Measurements from ENCODE around the gene MMS22L. TPM values are rescaled to one million over a fixed set of nuclear protein-coding genes. Genes with fewer than 3 reads are reported as not detected.

Gene MMS22L
- total and polyA plus RNA-seq, 2 of the 4 experiments (the other 2 are of a cell fraction): 6.1 to 18.6 TPM

DNA sequence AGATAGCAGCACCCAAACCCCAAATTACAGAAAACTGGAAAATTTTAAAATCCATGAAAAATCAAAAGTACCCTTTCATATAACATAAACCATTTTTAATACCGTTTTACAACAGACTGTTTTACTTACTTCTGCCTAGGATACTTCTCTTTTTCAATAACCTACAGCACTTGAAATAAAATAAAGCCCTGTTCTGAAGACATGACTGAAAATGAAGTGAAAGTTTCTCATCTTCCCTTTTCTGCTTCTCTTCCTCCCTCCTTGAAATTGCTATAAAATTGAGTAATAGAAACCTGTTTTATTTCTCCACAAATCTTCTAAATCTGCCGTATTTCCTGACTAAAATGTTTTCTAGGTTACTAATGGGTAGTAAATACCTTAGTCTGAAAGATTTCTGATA lies 20.3 kb downstream of the MMS22L start:
- no peak for ATAC-seq (ENCODE audit: low read depth)
- in situ Hi-C loops (cut with MboI; ENCODE audit: low sequenced_read_pairs) (no loop called here), intact Hi-C loops (cut with micrococcal nuclease) (no loop called here), dilution Hi-C loops (cut with HindIII; ENCODE audit: low sequenced_read_pairs, unreplicated experiment) (no loop called here)
- no peaks in the 10 kb centered on the region for H3K9me3 ChIP-seq (ENCODE audit: control insufficient read depth, insufficient read depth, low read length)
- no TSS peak for BruUV-seq (replicated peaks)
- CTCF ChIA-PET: no interaction called here
- no peak overlapping the region for H2BK5ac ChIP-seq (ENCODE audit: low read depth, low read length, poor library complexity, severe bottlenecking)
- no peak overlapping the region for H3K14ac ChIP-seq (replicated peaks; ENCODE audit: low read depth, low read length)
- no peak overlapping the region for H3K4me2 ChIP-seq (ENCODE audit: low read depth, low read length)
- DNase-seq: no peak
- H4K8ac ChIP-seq (ENCODE audit: low read depth in 2 of 2, low read length in 2 of 2): no peak overlapping the region
- no peak overlapping the region for H3K27ac ChIP-seq (ENCODE audit: insufficient read depth, low read length)
- no peak overlapping the region for H3K4me3 ChIP-seq (ENCODE audit: insufficient read depth, low read depth, low read length)
- H3K9me1 ChIP-seq (ENCODE audit: insufficient read depth, low read length): no peaks in the 10 kb centered on the region
- H3K9ac ChIP-seq (ENCODE audit: low read depth, low read length): no peak overlapping the region
- H2AK5ac ChIP-seq (ENCODE audit: low read depth, low read length): no peak overlapping the region
- no peaks in the 10 kb centered on the region for H3K4me1 ChIP-seq (ENCODE audit: control insufficient read depth, insufficient read depth, low read length)
- POLR2A ChIA-PET (ENCODE audit: unreplicated experiment): no interaction called here
- H2BK120ac ChIP-seq (ENCODE audit: low read depth, low read length): no peak overlapping the region
- no peak overlapping the region for H3K56ac ChIP-seq (ENCODE audit: extremely low read depth, insufficient read depth, low read length)
- no peak overlapping the region for H3K4ac ChIP-seq (ENCODE audit: low read depth, low read length)
- H2AFZ ChIP-seq (replicated peaks; ENCODE audit: low read length, poor library complexity): no peak overlapping the region
- TF ChIP-seq, protein P1, sequence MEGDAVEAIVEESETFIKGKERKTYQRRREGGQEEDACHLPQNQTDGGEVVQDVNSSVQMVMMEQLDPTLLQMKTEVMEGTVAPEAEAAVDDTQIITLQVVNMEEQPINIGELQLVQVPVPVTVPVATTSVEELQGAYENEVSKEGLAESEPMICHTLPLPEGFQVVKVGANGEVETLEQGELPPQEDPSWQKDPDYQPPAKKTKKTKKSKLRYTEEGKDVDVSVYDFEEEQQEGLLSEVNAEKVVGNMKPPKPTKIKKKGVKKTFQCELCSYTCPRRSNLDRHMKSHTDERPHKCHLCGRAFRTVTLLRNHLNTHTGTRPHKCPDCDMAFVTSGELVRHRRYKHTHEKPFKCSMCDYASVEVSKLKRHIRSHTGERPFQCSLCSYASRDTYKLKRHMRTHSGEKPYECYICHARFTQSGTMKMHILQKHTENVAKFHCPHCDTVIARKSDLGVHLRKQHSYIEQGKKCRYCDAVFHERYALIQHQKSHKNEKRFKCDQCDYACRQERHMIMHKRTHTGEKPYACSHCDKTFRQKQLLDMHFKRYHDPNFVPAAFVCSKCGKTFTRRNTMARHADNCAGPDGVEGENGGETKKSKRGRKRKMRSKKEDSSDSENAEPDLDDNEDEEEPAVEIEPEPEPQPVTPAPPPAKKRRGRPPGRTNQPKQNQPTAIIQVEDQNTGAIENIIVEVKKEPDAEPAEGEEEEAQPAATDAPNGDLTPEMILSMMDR (conservative IDR thresholded peaks at IDR 0.05; ENCODE audit: low read depth, low read length): no peak
- TF ChIP-seq, protein P2, sequence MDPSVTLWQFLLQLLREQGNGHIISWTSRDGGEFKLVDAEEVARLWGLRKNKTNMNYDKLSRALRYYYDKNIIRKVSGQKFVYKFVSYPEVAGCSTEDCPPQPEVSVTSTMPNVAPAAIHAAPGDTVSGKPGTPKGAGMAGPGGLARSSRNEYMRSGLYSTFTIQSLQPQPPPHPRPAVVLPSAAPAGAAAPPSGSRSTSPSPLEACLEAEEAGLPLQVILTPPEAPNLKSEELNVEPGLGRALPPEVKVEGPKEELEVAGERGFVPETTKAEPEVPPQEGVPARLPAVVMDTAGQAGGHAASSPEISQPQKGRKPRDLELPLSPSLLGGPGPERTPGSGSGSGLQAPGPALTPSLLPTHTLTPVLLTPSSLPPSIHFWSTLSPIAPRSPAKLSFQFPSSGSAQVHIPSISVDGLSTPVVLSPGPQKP (IDR thresholded peaks at IDR 0.05; ENCODE audit: borderline replicate concordance, low read depth, low read length): no peak
- no peak for TF ChIP-seq FOS (IDR thresholded peaks at IDR 0.05; ENCODE audit: low read depth, low read length)
- TF ChIP-seq RFX5 (IDR thresholded peaks at IDR 0.05; ENCODE audit: low read depth, low read length): no peak
- TF ChIP-seq CEBPB (IDR thresholded peaks at IDR 0.05; ENCODE audit: low read depth, low read length): no peak
- no peak for TF ChIP-seq MAFK (IDR thresholded peaks at IDR 0.05; ENCODE audit: low read depth, low read length)
- TF ChIP-seq CHD1 (IDR thresholded peaks at IDR 0.05; ENCODE audit: low read depth, low read length): no peak
- TF ChIP-seq, protein P3, sequence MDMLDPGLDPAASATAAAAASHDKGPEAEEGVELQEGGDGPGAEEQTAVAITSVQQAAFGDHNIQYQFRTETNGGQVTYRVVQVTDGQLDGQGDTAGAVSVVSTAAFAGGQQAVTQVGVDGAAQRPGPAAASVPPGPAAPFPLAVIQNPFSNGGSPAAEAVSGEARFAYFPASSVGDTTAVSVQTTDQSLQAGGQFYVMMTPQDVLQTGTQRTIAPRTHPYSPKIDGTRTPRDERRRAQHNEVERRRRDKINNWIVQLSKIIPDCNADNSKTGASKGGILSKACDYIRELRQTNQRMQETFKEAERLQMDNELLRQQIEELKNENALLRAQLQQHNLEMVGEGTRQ (IDR thresholded peaks at IDR 0.05; ENCODE audit: low read depth, low read length): no peak
- TF ChIP-seq POLR2A (IDR thresholded peaks at IDR 0.05; ENCODE audit: low read depth, low read length): no peak
- TF ChIP-seq MAZ (IDR thresholded peaks at IDR 0.05; ENCODE audit: borderline replicate concordance, low read depth, low read length): no peak
- TF ChIP-seq RCOR1 (IDR thresholded peaks at IDR 0.05; ENCODE audit: insufficient replicate concordance, low read length): no peak
- no peak for TF ChIP-seq BHLHE40 (IDR thresholded peaks at IDR 0.05; ENCODE audit: low read depth, low read length)
- TF ChIP-seq MXI1 (IDR thresholded peaks at IDR 0.05; ENCODE audit: borderline replicate concordance, low read depth, low read length): no peak
- TF ChIP-seq SMC3 (IDR thresholded peaks at IDR 0.05; ENCODE audit: low read depth, low read length): no peak
- TF ChIP-seq RAD21 (IDR thresholded peaks at IDR 0.05; ENCODE audit: low read length): no peak
- no peak for TF ChIP-seq NFE2L2 (IDR thresholded peaks at IDR 0.05; ENCODE audit: low read depth, low read length)
- H3K18ac ChIP-seq (ENCODE audit: low read depth, low read length): no peak overlapping the region
- no peak overlapping the region for H3K23ac ChIP-seq (ENCODE audit: low read depth, low read length)
- H2BK20ac ChIP-seq (ENCODE audit: low read depth, low read length): no peak overlapping the region
- H3K36me3 ChIP-seq (ENCODE audit: control insufficient read depth, insufficient read depth, low read length): peaks cover 1% of the 10 kb centered on the region; the same call in 1 of the 2 replicates
- H4K91ac ChIP-seq (ENCODE audit: insufficient read depth, low read depth, low read length): no peak overlapping the region
- 100% methylated on average over 1 of the region's 2 CpGs; no CpG with 5 or more reads in 1 of the 2 experiments for WGBS, 2 experiments (ENCODE audit: extremely low coverage in 2 of 2, insufficient read length in 1 of 2)
- H3K27me3 ChIP-seq (ENCODE audit: control insufficient read depth, insufficient read depth, low read length): no peaks in the 10 kb centered on the region
- H3K79me1 ChIP-seq (ENCODE audit: low read depth in 1 of 2, low read length in 2 of 2): peaks cover 0 to 4% of the 10 kb centered on the region in 2 experiments; a peak in 1 of 4 replicates
- H4K20me1 ChIP-seq (ENCODE audit: insufficient read depth, low read length): no peaks in the 10 kb centered on the region
- no peak overlapping the region for H4K5ac ChIP-seq (ENCODE audit: low read depth, low read length)
- no peak overlapping the region for H2BK15ac ChIP-seq (ENCODE audit: low read depth, low read length)
- H2AK9ac ChIP-seq (replicated peaks; ENCODE audit: low read depth, low read length, poor library complexity): no peak overlapping the region
